Osteoblast (primary cell): ENCODE data around the gene CBLN3. TPM values are rescaled to one million over a fixed set of nuclear protein-coding genes. Genes with fewer than 3 reads are reported as not detected.

Experiments
- DNase-seq: peaks from one replicate; pipeline ENCODE4 v3.0.0; 2011; ENCODE audit warnings: low spot score, mixed read lengths; ENCODE audit not compliant: insufficient read length; ENCODE audit errors: missing footprints
- H2AFZ ChIP-seq: 2 replicates; pipeline ENCODE4 v1.6.0; 2011; ENCODE audit warnings: mild to moderate bottlenecking, low read length
- H3K27ac ChIP-seq: 2 replicates; pipeline ENCODE4 v1.5.1; 2011; ENCODE audit warnings: mild to moderate bottlenecking, low read depth, low read length, moderate library complexity
- H3K27me3 ChIP-seq: 2 replicates; pipeline ENCODE4 v1.6.0; 2012; ENCODE audit warnings: mild to moderate bottlenecking, control low read depth, inconsistent platforms, low read length, moderate library complexity; ENCODE audit not compliant: insufficient read depth
- H3K36me3 ChIP-seq: 2 replicates; pipeline ENCODE4 v1.5.1; 2011; ENCODE audit warnings: mild to moderate bottlenecking, low read length, control low read depth, moderate library complexity; ENCODE audit not compliant: insufficient read depth
- H3K4me1 ChIP-seq: 2 replicates; pipeline ENCODE4 v1.5.1; 2011; ENCODE audit warnings: mild to moderate bottlenecking, low read length, control low read depth, moderate library complexity; ENCODE audit not compliant: insufficient read depth
- H3K4me2 ChIP-seq: 2 replicates; pipeline ENCODE4 v1.6.0; 2011; ENCODE audit warnings: mild to moderate bottlenecking, low read length; ENCODE audit not compliant: insufficient read depth
- H3K4me3 ChIP-seq: fragments of 200-600 bp; sonication (generic); 3 replicates; pipeline ENCODE4 v1.5.1; 2012; ENCODE audit warnings: mild to moderate bottlenecking, low read length, inconsistent platforms; ENCODE audit not compliant: insufficient read depth
- H3K79me2 ChIP-seq: 2 replicates; pipeline ENCODE4 v1.6.0; 2012; ENCODE audit warnings: mild to moderate bottlenecking, low read length, control low read depth, inconsistent platforms; ENCODE audit not compliant: insufficient read depth
- H3K9me3 ChIP-seq: 2 replicates; pipeline ENCODE4 v1.5.1; 2011; ENCODE audit warnings: low read depth, low read length, control low read depth
- H4K20me1 ChIP-seq: 2 replicates; pipeline ENCODE4 v1.6.0; 2012; ENCODE audit warnings: mild to moderate bottlenecking, low read length, control low read depth; ENCODE audit not compliant: insufficient read depth
- total RNA-seq: library from RNA; depleted of rRNA; stranded (reverse); fragments of >200 nt; gene quantifications from 2 replicates; pipeline ENCODE4 v1.2.3, GENCODE V29; 2012
- TF ChIP-seq, protein P1 (sequence below): IDR thresholded peaks from 2 replicates; pipeline ENCODE4 v1.5.1; 2011; ENCODE audit warnings: mild to moderate bottlenecking, low read depth, low read length, moderate library complexity; ENCODE audit errors: extremely low read depth

CBLN3 gene
- total RNA-seq, 1 donor, result 4.0 TPM

DNA sequence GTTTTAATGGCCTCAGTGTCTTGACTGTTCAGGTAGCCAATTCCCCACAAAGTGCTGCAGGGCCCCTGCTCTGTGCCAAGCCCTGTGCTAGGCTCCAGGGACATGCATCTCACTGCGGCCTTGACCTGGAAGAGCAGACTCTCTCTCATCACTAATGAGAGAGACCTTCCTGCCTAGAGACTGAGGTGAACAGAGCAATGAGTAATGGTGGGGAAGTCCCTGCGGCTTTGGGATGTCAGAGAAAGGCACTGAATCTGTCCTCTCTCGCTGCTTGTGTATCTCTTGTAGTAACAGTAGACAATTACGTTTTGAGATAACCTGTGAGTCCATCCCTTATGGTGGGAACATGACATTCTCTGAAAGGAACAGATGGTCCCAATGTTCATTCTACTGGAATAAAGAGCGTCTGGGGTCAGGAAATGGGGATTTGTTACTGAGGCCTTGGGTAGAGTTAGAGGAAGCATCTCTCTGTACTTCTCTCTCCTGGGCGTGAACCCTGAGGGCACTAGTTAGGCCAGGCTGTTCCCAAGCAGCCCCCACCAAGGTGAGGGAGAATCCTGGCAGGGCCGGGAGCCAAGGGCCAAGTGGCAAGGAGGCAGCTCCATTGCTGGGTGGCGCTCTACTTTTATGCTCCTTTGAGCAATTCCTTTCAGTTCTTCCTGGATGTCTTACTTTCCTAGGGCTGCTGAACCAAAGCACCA, 48.0 kb downstream of the CBLN3 start:
- Histone ChIP-seq H4K20me1 (peaks cover 14% of the 10 kb centered on the region), H2AFZ (no peak overlapping the region), H3K27me3 (no peaks in the 10 kb centered on the region), H3K4me3 (no peak overlapping the region), H3K36me3 (peaks cover 25% of the 10 kb centered on the region), H3K9me3 (no peaks in the 10 kb centered on the region), H3K27ac (no peak overlapping the region), H3K79me2 (no peaks in the 10 kb centered on the region), H3K4me1 (no peaks in the 10 kb centered on the region), H3K4me2 (no peak overlapping the region)
- no peak for DNase-seq
- TF ChIP-seq, protein P1, sequence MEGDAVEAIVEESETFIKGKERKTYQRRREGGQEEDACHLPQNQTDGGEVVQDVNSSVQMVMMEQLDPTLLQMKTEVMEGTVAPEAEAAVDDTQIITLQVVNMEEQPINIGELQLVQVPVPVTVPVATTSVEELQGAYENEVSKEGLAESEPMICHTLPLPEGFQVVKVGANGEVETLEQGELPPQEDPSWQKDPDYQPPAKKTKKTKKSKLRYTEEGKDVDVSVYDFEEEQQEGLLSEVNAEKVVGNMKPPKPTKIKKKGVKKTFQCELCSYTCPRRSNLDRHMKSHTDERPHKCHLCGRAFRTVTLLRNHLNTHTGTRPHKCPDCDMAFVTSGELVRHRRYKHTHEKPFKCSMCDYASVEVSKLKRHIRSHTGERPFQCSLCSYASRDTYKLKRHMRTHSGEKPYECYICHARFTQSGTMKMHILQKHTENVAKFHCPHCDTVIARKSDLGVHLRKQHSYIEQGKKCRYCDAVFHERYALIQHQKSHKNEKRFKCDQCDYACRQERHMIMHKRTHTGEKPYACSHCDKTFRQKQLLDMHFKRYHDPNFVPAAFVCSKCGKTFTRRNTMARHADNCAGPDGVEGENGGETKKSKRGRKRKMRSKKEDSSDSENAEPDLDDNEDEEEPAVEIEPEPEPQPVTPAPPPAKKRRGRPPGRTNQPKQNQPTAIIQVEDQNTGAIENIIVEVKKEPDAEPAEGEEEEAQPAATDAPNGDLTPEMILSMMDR, result no peak

DNA sequence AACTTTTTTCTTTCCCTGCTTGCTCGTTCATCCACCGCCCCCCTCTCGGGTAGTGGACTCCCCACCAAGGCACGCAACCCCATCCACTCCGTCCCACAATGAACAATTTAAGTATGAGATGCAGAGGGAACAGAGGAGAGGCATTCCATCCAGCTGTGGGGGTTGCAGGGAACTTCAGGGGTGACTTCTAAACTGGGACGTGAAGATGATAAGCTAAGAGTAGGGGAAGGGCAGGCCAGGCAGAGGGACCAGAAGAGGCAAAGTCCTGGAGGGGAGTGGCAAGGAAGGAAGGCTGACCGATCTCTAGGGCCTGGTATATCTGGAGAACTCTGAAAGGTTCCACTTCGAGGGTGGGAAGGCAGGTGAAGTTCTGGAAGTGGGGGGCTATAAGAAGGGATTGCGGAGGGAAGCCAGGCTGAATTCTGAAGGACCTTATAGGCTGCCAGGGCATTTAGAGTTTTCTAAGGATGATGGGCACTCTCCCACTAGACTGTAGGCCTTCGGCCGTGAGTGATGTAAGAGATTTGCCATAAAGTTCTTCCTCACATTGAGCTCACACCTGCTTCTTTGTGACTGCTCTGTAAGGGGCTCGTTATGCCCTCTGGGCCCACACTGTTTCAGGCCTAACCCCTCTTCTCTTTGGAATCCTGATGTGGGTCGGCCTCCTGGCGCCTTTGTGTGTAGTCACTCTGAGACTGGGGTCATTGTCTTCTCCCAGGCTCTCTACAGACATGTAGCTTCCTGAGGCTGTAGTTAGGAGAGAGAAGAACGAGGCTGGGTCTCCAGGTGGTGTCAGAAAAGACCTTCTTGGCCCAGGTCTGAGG, 49.3 kb downstream of the CBLN3 start:
- Histone ChIP-seq H3K36me3 (peaks cover 39% of the 10 kb centered on the region), H3K4me3 (no peak overlapping the region), H3K27me3 (no peaks in the 10 kb centered on the region), H4K20me1 (peaks cover 26% of the 10 kb centered on the region), H2AFZ (no peak overlapping the region), H3K4me1 (no peaks in the 10 kb centered on the region), H3K79me2 (no peaks in the 10 kb centered on the region), H3K4me2 (no peak overlapping the region), H3K27ac (no peak overlapping the region), H3K9me3 (no peaks in the 10 kb centered on the region)
- no peak for DNase-seq
- TF ChIP-seq, protein P1, result no peak

DNA sequence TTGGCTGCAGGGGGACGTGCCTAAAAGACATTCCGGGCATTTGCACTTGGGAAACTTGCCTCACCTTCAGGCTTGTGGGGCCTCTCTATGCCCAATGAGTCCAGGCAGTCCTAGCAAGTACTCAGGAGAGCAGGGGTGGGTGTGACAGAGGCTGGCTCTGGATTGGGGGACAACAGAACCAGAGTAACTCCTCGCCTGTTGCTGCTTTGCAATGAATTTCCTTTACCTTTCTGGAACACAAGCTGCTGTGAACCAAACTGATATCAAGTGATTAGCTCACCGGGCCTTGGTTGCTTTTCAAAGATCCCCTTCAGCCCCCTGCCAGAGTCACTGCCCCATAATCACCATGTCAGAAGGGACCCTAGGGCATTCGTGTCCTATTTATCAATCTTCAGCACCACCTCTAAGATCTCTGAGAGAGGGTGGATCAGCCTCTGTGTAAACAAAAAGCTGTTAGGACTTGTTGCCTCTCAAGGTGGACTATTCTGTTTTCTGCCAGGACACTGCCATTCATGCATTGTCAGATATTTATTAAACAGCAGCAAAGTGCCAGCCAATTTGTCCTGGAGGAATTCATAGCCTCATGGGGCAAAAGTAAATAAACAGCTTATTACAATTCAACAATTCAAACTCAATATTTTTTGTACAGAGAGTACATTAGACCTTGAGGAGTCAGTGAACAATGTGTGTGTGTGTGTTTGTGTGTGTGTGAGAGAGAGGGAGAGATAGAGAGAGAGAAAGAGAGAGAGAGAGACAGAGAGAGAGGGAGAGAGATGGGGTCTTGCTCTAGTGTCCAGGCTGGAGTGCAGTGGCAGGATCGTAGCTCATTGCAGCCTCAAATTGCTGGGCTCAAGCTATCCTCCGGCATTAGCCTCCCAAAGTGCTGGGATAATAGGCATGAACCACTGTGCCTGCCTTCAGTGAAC, 50.2 kb downstream of the CBLN3 start:
- no peak for DNase-seq
- no peak overlapping the region for H3K4me2 ChIP-seq
- H4K20me1 ChIP-seq, result peaks cover 34% of the 10 kb centered on the region
- no peak overlapping the region for H3K4me3 ChIP-seq
- TF ChIP-seq, protein P1, result no peak
- no peaks in the 10 kb centered on the region for H3K9me3 ChIP-seq
- peaks cover 47% of the 10 kb centered on the region for H3K36me3 ChIP-seq
- H3K4me1 ChIP-seq, result no peaks in the 10 kb centered on the region
- no peaks in the 10 kb centered on the region for H3K79me2 ChIP-seq
- no peak overlapping the region for H2AFZ ChIP-seq
- no peaks in the 10 kb centered on the region for H3K27me3 ChIP-seq
- H3K27ac ChIP-seq, result no peak overlapping the region
